Neural cell (in vitro differentiated cells): ENCODE measurements around the gene HEATR9. TPM values are rescaled to one million over a fixed set of nuclear protein-coding genes. Genes with fewer than 3 reads are reported as not detected.

ENCODE experiments used
- H2AFZ ChIP-seq: fragments of 200-600, 300-800 bp; sonication (generic), shearing (Covaris generic); 2 replicates; pipeline ENCODE4 v1.6.0; 2014; ENCODE audit warnings: low read depth, mild to moderate bottlenecking, antibody characterized with exemption, low read length, moderate library complexity
- H3F3A ChIP-seq: fragments of 200-600 bp; shearing (Covaris generic); 2 replicates; pipeline ENCODE4 v1.6.1; 2016; ENCODE audit warnings: mild to moderate bottlenecking, moderate library complexity, mixed read lengths, antibody characterized with exemption, low read length; ENCODE audit not compliant: insufficient read depth, poor library complexity, severe bottlenecking
- H3K27ac ChIP-seq: fragments of 200-600, 300-800 bp; sonication (generic), shearing (Covaris generic); 2 replicates; pipeline ENCODE4 v1.5.1; 2014; ENCODE audit warnings: mild to moderate bottlenecking, low read length, moderate library complexity
- H3K27me3 ChIP-seq: fragments of 300-800, 200-600 bp; sonication (generic), shearing (Covaris generic); 2 replicates; pipeline ENCODE4 v1.6.0; 2014; ENCODE audit warnings: mild to moderate bottlenecking, low read depth, low read length, moderate library complexity; ENCODE audit not compliant: insufficient read depth
- H3K36me3 ChIP-seq: fragments of 300-800, 200-600 bp; sonication (generic), shearing (Covaris generic); 2 replicates; pipeline ENCODE4 v1.5.1; 2014; ENCODE audit warnings: mild to moderate bottlenecking, antibody characterized with exemption, low read length, moderate library complexity; ENCODE audit not compliant: insufficient read depth
- H3K4me2 ChIP-seq: fragments of 300-800, 200-600 bp; sonication (generic), shearing (Covaris generic); 2 replicates; pipeline ENCODE4 v1.6.0; 2014; ENCODE audit warnings: mild to moderate bottlenecking, low read length
- H3K4me3 ChIP-seq: fragments of 300-800, 200-600 bp; sonication (generic), shearing (Covaris generic); 2 replicates; pipeline ENCODE4 v1.5.1; 2014; ENCODE audit warnings: mild to moderate bottlenecking, low read length, moderate library complexity
- H3K79me2 ChIP-seq: fragments of 200-600 bp; shearing (Covaris generic); replicated peaks from 2 replicates; pipeline ENCODE4 v1.6.0; 2014; ENCODE audit warnings: mild to moderate bottlenecking, low read length, moderate library complexity; ENCODE audit not compliant: insufficient read depth
- H3K9ac ChIP-seq: fragments of 300-800, 200-600 bp; sonication (generic), shearing (Covaris generic); 2 replicates; pipeline ENCODE4 v1.6.1; 2016; ENCODE audit warnings: mild to moderate bottlenecking, low read length, mixed read lengths
- H3K9me2 ChIP-seq: fragments of 200-600 bp; shearing (Covaris generic); 2 replicates; pipeline ENCODE4 v1.6.1; 2016; ENCODE audit warnings: mild to moderate bottlenecking, low read length, mixed read lengths; ENCODE audit not compliant: insufficient read depth
- H3K9me3 ChIP-seq: fragments of 200-600, 300-800 bp; sonication (generic), shearing (Covaris generic); 2 replicates; pipeline ENCODE4 v1.6.1; 2016; ENCODE audit warnings: mild to moderate bottlenecking, mixed run types, low read length, moderate library complexity, mixed read lengths
- H4K20me1 ChIP-seq: fragments of 200-600 bp; shearing (Covaris generic); 2 replicates; pipeline ENCODE4 v1.6.1; 2016; ENCODE audit warnings: mild to moderate bottlenecking, mixed run types; ENCODE audit not compliant: insufficient read depth
- EP300 ChIP-seq: fragments of 450-650 bp; conservative IDR thresholded peaks from 2 replicates; pipeline ENCODE4 v1.6.1; 2014; ENCODE audit warnings: antibody characterized with exemption, mild to moderate bottlenecking, moderate library complexity; ENCODE audit not compliant: poor library complexity, severe bottlenecking
- EZH2 ChIP-seq: fragments of 200-600, 300-800 bp; shearing (Covaris generic), sonication (generic); IDR thresholded peaks from 2 replicates; pipeline ENCODE4 v1.6.1; 2014; ENCODE audit warnings: antibody characterized with exemption, low read length, borderline replicate concordance, mild to moderate bottlenecking; ENCODE audit not compliant: insufficient read depth, poor library complexity, severe bottlenecking
- MXI1 ChIP-seq: fragments of 450-650 bp; conservative IDR thresholded peaks from 2 replicates; pipeline ENCODE4 v1.6.1; 2014; ENCODE audit warnings: antibody characterized with exemption, mild to moderate bottlenecking; ENCODE audit not compliant: poor library complexity, severe bottlenecking
- POLR2AphosphoS5 ChIP-seq: IDR thresholded peaks from 2 replicates; pipeline ENCODE4 v1.6.1; 2012
- RAD21 ChIP-seq: fragments of 450-650 bp; conservative IDR thresholded peaks from 2 replicates; pipeline ENCODE4 v1.6.1; 2014; ENCODE audit warnings: antibody characterized with exemption, mild to moderate bottlenecking, moderate library complexity
- REST ChIP-seq: IDR thresholded peaks from 2 replicates; pipeline ENCODE4 v1.6.1; 2012; ENCODE audit warnings: borderline replicate concordance
- SMC3 ChIP-seq: fragments of 450-650 bp; conservative IDR thresholded peaks from 2 replicates; pipeline ENCODE4 v1.6.1; 2014; ENCODE audit warnings: antibody characterized with exemption, mild to moderate bottlenecking, moderate library complexity; ENCODE audit not compliant: poor library complexity
- TAF1 ChIP-seq: IDR thresholded peaks from 2 replicates; pipeline ENCODE4 v1.6.1; 2012; ENCODE audit warnings: low read depth
- polyA minus RNA-seq: library from RNA; depleted of rRNA, polyadenylated mRNA; stranded (reverse); fragments of >200 nt; gene quantifications from 2 replicates; pipeline ENCODE4 v1.2.3, GENCODE V29; 2014
- polyA plus RNA-seq: library from polyadenylated mRNA; depleted of rRNA; stranded (reverse); fragments of >200 nt; gene quantifications from 2 replicates; pipeline ENCODE4 v1.2.3, GENCODE V29; 2014
- TF ChIP-seq, protein P1 (sequence below): fragments of 450-650 bp; IDR thresholded peaks from 2 replicates; pipeline ENCODE4 v1.5.1; 2014; ENCODE audit warnings: antibody characterized with exemption, mild to moderate bottlenecking, moderate library complexity; ENCODE audit not compliant: poor library complexity, severe bottlenecking

HEATR9 gene, protein sequence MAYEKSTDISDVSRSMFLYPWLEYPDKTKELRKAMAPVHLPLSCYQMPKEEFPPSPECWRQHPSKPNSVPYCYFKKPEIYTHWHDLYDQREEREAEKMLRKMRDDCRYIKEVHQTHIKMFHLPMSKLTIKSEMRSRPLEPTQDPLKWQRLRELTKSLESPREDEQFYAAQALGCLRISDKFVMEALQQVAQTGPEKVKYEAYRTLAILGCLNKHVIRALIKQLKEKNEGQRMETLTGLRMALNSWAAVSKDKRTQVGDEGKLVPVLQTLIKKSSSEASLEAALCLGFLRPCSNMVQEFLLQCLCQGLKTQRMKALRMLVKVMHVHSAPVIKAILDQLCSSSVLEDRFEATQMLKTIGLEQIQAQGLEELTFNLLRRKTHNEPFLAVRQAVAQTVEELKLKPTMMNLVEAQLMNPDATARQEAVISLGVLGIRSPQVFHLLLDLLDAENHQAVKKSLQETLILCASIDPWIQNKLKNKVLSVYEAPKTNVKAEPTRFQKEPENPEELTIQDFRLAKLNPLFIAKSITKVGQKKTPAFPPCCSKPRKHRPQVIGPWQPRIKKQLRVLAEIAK
- polyA plus RNA-seq (not detected in 2 replicates), polyA minus RNA-seq (not detected in 2 replicates)

DNA sequence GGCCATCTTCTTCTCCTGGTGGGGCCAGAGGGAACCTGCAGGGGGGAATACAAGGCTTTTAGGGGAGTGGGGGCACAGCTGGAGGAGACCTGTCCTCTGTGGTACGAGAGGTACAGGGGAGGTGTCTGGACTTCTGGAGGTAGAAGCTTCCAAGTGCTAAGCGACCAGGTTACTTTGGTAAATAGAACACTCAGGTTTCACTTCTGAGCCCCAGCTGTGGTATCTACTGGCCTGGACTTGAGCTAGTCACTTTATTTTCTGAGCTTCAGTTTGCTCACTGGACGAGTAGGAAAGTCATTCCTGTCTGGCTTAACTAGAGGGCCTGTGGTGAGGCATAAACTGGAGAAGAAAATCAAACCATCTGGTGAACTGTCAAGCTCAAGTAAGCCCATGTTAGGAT is at the start of gene HEATR9:
Gene HEATR9 (minus strand): TSS at position 155 of the 400 bp plus-strand sequence. CDS start 149 bp downstream, at position 6.
- no peak within 1 kb of the TSS for H2AFZ ChIP-seq
- no peak within 1 kb of the TSS for H3K9ac ChIP-seq
- H3K9me2 ChIP-seq, result no peaks in the 10 kb centered on the region
- H3F3A ChIP-seq, result no peaks in the 10 kb centered on the region
- no peak within 1 kb of the TSS for H3K27ac ChIP-seq
- H3K4me3 ChIP-seq, result no peak within 1 kb of the TSS
- H4K20me1 ChIP-seq, result no peaks in the 10 kb centered on the region
- TF ChIP-seq RAD21, result no peak
- no peak for TF ChIP-seq SMC3
- TF ChIP-seq, protein P1, sequence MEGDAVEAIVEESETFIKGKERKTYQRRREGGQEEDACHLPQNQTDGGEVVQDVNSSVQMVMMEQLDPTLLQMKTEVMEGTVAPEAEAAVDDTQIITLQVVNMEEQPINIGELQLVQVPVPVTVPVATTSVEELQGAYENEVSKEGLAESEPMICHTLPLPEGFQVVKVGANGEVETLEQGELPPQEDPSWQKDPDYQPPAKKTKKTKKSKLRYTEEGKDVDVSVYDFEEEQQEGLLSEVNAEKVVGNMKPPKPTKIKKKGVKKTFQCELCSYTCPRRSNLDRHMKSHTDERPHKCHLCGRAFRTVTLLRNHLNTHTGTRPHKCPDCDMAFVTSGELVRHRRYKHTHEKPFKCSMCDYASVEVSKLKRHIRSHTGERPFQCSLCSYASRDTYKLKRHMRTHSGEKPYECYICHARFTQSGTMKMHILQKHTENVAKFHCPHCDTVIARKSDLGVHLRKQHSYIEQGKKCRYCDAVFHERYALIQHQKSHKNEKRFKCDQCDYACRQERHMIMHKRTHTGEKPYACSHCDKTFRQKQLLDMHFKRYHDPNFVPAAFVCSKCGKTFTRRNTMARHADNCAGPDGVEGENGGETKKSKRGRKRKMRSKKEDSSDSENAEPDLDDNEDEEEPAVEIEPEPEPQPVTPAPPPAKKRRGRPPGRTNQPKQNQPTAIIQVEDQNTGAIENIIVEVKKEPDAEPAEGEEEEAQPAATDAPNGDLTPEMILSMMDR, result no peak
- no peak for TF ChIP-seq EZH2
- no peak for TF ChIP-seq POLR2AphosphoS5
- no peak for TF ChIP-seq REST
- TF ChIP-seq EP300, result no peak
- TF ChIP-seq TAF1, result no peak
- TF ChIP-seq MXI1, result no peak
- no peaks in the 10 kb centered on the region for H3K79me2 ChIP-seq
- no peaks in the 10 kb centered on the region for H3K27me3 ChIP-seq
- no peak within 1 kb of the TSS for H3K4me2 ChIP-seq
- no peaks in the 10 kb centered on the region for H3K9me3 ChIP-seq
- H3K36me3 ChIP-seq, result no peaks in the 10 kb centered on the region

DNA sequence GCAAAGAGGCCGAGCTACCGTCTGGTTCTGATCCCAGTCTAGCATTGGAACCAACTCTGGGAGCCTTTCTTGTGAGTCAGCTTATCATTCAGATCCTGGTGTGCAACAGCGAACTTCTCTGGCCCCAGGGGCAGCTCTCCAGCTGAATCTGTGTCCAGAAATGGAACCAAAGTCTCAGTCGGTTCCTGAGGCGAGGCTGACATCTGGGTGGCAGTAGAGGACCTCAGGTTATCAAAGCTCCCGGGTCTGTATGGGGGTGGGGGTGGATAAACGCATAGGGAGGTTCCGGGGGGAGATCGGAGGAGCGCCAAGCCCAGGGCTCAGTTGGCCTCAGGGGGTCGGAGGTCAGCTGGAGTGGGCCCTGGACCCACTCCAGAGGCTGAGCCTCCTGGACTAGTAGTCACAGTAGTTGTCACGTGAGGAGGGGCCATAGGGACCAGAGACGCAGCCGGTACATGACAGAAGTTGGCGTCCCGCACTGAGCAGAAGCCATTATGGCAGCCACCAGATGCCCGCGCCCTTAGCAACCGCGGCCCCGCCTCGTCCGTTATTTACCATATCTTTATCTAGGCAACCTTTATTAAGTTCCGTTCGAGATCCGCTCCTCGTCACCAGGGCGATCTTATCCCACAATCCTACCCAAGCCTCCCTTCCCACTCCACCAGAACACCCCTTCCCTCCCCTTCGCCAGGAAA is 49.0 kb upstream of the HEATR9 start:
- Histone ChIP-seq H3K9me3 (no peaks in the 10 kb centered on the region), H3K9me2 (no peaks in the 10 kb centered on the region), H3K27me3 (no peaks in the 10 kb centered on the region), H3K79me2 (no peaks in the 10 kb centered on the region), H3K9ac (no peak overlapping the region), H3K27ac (no peak overlapping the region), H3K36me3 (no peaks in the 10 kb centered on the region), H3K4me2 (no peak overlapping the region), H3F3A (no peaks in the 10 kb centered on the region), H2AFZ (no peak overlapping the region), H4K20me1 (no peaks in the 10 kb centered on the region), H3K4me3 (no peak overlapping the region)
- TF ChIP-seq RAD21, result no peak
- no peak for TF ChIP-seq SMC3
- no peak for TF ChIP-seq EZH2
- TF ChIP-seq TAF1, result no peak
- TF ChIP-seq REST, result no peak
- TF ChIP-seq POLR2AphosphoS5, result no peak
- TF ChIP-seq, protein P1, result no peak
- TF ChIP-seq EP300, result no peak
- no peak for TF ChIP-seq MXI1
